ENCODE results near the gene UNC93B1. TPM values are rescaled to one million over a fixed set of nuclear protein-coding genes. Genes with fewer than 3 reads are reported as not detected.

UNC93B1 gene
- total RNA-seq, 1 experiment from 2014 or later, result 26.5 TPM

DNA sequence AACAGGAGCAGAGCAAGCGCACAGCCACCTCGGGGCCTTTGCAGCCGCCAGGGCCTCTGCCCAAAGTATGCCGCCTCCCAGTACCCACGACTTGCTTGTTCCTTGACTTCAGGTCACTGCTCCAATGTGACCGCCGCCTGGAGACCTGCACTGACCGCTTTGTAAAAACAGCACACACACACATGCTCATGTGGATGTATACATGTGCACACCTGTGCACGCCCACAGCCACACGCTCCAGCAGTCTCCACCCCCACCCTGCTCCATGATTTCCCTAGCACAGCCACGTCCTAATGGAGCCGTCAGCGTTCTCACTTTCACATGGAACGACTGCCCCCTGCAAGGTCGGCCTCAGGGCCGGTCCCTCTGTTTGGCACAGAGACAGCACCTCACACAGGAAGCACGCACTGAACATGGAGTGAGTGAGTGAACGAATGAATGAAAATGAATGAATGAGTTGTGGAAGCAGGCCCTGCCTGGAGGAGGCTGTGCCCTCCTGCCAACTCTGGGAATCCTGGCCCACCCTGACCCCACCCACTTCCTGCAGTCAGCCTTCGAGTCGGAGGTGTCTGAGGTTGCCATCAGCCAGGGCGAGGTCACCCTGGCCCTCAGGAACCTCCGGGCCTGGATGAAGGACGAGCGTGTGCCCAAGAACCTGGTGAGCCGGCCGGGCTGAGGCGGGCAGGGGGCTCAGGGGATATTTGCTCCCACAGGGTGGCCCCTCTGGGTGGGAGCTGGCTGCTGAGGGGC is 14.3 kb upstream of the UNC93B1 start:
- Mint-ChIP-seq H3K27me3 (ENCODE audit: insufficient read depth, unreplicated experiment) (no peaks in the 10 kb centered on the region), H3K4me3 (ENCODE audit: unreplicated experiment) (no peak overlapping the region), H3K27ac (ENCODE audit: unreplicated experiment) (no peak overlapping the region), H3K4me1 (ENCODE audit: low read depth, unreplicated experiment) (peaks cover 16% of the 10 kb centered on the region), H3K9me3 (ENCODE audit: unreplicated experiment) (no peaks in the 10 kb centered on the region), H3K36me3 (ENCODE audit: insufficient read depth, unreplicated experiment) (no peaks in the 10 kb centered on the region)
- CTCF ChIA-PET, result no interaction called here
- TF ChIP-seq, protein P1, sequence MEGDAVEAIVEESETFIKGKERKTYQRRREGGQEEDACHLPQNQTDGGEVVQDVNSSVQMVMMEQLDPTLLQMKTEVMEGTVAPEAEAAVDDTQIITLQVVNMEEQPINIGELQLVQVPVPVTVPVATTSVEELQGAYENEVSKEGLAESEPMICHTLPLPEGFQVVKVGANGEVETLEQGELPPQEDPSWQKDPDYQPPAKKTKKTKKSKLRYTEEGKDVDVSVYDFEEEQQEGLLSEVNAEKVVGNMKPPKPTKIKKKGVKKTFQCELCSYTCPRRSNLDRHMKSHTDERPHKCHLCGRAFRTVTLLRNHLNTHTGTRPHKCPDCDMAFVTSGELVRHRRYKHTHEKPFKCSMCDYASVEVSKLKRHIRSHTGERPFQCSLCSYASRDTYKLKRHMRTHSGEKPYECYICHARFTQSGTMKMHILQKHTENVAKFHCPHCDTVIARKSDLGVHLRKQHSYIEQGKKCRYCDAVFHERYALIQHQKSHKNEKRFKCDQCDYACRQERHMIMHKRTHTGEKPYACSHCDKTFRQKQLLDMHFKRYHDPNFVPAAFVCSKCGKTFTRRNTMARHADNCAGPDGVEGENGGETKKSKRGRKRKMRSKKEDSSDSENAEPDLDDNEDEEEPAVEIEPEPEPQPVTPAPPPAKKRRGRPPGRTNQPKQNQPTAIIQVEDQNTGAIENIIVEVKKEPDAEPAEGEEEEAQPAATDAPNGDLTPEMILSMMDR (IDR thresholded peaks at IDR 0.05; ENCODE audit: insufficient read depth in 1 of 2, low read depth in 1 of 2, low read length in 1 of 2, severe bottlenecking in 1 of 2, unreplicated experiment in 1 of 2), result no peak
- no peak for DNase-seq
- Histone ChIP-seq H3K4me3 (ENCODE audit: low read depth, low read length) (no peak overlapping the region), H3K4me1 (peaks cover 25% of the 10 kb centered on the region), H3K36me3 (ENCODE audit: control insufficient read depth, insufficient read depth, low read length) (no peaks in the 10 kb centered on the region), H3K27me3 (replicated peaks; ENCODE audit: control insufficient read depth, insufficient read depth, low read length) (no peaks in the 10 kb centered on the region), H3K9me3 (no peaks in the 10 kb centered on the region)
- POLR2A ChIA-PET, result no interaction called here
- intact Hi-C loops (cut with micrococcal nuclease; ENCODE audit: unreplicated experiment), result no loop called here
- BruUV-seq (replicated peaks), result no TSS peak

DNA sequence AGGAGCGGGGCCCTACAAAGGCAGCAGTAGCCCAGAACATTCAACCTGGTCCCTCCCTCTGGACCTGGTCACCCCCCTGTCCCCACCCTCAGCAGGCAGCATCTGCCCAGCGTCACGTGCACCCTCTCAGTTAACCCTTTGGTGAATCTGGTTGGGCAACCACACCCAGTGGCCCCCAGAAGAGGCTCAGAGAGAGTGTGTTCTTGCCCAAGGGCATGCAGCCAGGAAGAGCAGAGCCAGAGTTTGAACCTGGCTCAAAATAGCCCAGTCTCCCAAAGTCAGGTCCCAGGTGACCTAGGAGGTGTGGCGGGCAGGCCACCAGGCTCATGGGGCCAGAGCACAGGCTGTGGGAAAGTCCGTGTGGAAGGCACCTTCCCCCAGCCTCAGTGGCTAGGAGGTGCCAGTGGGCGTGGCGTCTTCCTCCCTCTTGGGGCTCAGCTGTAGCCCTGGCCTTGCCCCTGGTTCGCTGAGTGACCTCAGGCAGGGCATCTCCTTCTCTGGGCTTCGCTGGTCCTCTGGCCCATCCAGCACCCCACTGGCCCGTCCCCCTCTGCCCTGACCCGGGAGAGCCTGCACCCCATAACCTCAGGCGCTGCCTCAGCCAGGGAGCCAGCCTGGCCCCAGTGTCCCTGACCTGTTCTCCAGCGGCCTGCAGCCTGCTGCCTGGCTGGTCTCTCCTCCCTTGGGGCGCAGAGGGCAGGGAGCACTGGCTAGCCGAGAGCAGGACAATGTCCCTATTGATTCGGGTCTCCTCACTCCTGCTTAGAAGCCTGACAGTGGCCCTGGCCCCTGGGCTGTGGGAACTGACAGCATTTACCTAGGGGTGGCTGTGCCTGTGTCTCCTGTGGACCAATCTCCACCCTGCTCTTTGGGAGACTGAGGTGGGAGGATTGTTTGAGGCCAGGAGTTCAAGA is 13.3 kb upstream of the UNC93B1 start:
- DNase-seq, result peak; percentile 42 to 75
- Mint-ChIP-seq H3K36me3 (ENCODE audit: insufficient read depth, unreplicated experiment) (no peaks in the 10 kb centered on the region), H3K4me3 (ENCODE audit: unreplicated experiment) (no peak overlapping the region), H3K4me1 (ENCODE audit: low read depth, unreplicated experiment) (peaks cover 19% of the 10 kb centered on the region), H3K27me3 (ENCODE audit: insufficient read depth, unreplicated experiment) (no peaks in the 10 kb centered on the region), H3K9me3 (ENCODE audit: unreplicated experiment) (no peaks in the 10 kb centered on the region), H3K27ac (ENCODE audit: unreplicated experiment) (no peak overlapping the region)
- intact Hi-C loops (cut with micrococcal nuclease; ENCODE audit: unreplicated experiment), result no loop called here
- H3K27me3 ChIP-seq (replicated peaks; ENCODE audit: control insufficient read depth, insufficient read depth, low read length), result no peaks in the 10 kb centered on the region
- H3K36me3 ChIP-seq (ENCODE audit: control insufficient read depth, insufficient read depth, low read length), result no peaks in the 10 kb centered on the region
- H3K4me3 ChIP-seq (ENCODE audit: low read depth, low read length), result no peak overlapping the region
- TF ChIP-seq, protein P1 (IDR thresholded peaks at IDR 0.05; ENCODE audit: insufficient read depth in 1 of 2, low read depth in 1 of 2, low read length in 1 of 2, severe bottlenecking in 1 of 2, unreplicated experiment in 1 of 2), result no peak
- H3K9me3 ChIP-seq, result no peaks in the 10 kb centered on the region
- ChIA-PET POLR2A (no interaction called here), CTCF (interaction anchor here (0.8 kb wide), 1 partner anchor 35 kb away, joined by 3 read pairs; no protein-coding TSS in a partner anchor)
- H3K4me1 ChIP-seq, result peaks cover 35% of the 10 kb centered on the region
- no TSS peak for BruUV-seq (replicated peaks)

DNA sequence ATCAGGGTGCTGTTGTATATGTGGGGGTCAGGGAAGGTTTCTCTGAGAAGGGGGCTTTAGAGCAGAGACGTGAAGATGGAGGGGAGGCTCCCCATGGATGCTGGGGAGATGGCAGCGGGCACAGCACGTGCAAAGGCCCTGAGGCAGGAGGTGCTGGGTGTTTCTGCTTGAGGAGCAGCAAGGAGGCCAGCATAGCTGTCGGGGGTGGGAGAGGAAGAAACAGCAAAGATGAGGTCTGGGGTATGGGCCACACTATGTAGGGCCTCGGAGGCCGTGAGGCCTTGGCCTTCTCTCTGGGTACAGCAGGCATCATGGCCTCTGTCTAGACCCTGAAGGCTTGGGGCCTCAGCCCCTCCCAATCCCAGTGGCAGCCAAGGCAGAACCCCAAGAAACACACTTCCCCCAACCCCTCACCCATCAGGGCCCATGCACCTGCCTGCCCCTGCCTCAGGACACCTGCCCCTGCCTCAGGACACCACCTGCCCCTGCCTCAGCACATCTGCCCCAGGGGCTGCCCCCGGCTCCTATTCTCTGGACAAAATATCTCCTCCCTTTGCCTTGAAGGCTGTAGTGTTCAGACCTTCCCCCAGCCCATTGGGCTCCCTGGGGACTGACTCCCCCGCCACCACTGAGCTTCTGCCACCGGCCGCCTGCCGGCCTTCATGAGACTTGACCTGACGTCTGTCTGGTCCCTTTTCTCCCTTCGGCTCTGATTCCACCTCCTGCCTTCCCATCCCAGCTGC is 12.4 kb upstream of the UNC93B1 start:
- ChIA-PET CTCF (interaction anchor here (0.8 kb wide), 1 partner anchor 36 kb away, joined by 3 read pairs; no protein-coding TSS in a partner anchor), POLR2A (no interaction called here)
- BruUV-seq (replicated peaks), result no TSS peak
- intact Hi-C loops (cut with micrococcal nuclease; ENCODE audit: unreplicated experiment), result no loop called here
- Histone ChIP-seq H3K36me3 (ENCODE audit: control insufficient read depth, insufficient read depth, low read length) (no peaks in the 10 kb centered on the region), H3K4me3 (ENCODE audit: low read depth, low read length) (no peak overlapping the region), H3K27me3 (replicated peaks; ENCODE audit: control insufficient read depth, insufficient read depth, low read length) (no peaks in the 10 kb centered on the region), H3K9me3 (no peaks in the 10 kb centered on the region), H3K4me1 (peaks cover 42% of the 10 kb centered on the region)
- no peaks in the 10 kb centered on the region for H3K9me3 Mint-ChIP-seq (ENCODE audit: unreplicated experiment)
- no peak for DNase-seq
- H3K4me1 Mint-ChIP-seq (ENCODE audit: low read depth, unreplicated experiment), result peaks cover 19% of the 10 kb centered on the region
- no peak overlapping the region for H3K4me3 Mint-ChIP-seq (ENCODE audit: unreplicated experiment)
- H3K27me3 Mint-ChIP-seq (ENCODE audit: insufficient read depth, unreplicated experiment), result no peaks in the 10 kb centered on the region
- H3K36me3 Mint-ChIP-seq (ENCODE audit: insufficient read depth, unreplicated experiment), result no peaks in the 10 kb centered on the region
- TF ChIP-seq, protein P1 (IDR thresholded peaks at IDR 0.05; ENCODE audit: insufficient read depth in 1 of 2, low read depth in 1 of 2, low read length in 1 of 2, severe bottlenecking in 1 of 2, unreplicated experiment in 1 of 2), result no peak
- H3K27ac Mint-ChIP-seq (ENCODE audit: unreplicated experiment), result no peak overlapping the region

Measured in Caco-2 (cell line).